Mammary epithelial cell (primary cell): ENCODE measurements around the gene APOC3.

Experiments used
- CTCF ChIP-seq, 2 donors: IDR thresholded peaks in 1 of 2; conservative IDR thresholded peaks in 1 of 2; 2 replicates each; pipeline ENCODE4 v1.5.1; 2011 to 2012; ENCODE audit warnings: inconsistent platforms in 2 of 2, low read length in 2 of 2, mild to moderate bottlenecking in 2 of 2, control low read depth in 1 of 2, low read depth in 1 of 2; ENCODE audit not compliant: insufficient read depth in 1 of 2; ENCODE audit errors: extremely low read depth in 1 of 2
- EZH2 ChIP-seq: IDR thresholded peaks from 2 replicates; pipeline ENCODE4 v1.6.1; 2012; ENCODE audit warnings: low read length, inconsistent platforms, borderline replicate concordance

DNA sequence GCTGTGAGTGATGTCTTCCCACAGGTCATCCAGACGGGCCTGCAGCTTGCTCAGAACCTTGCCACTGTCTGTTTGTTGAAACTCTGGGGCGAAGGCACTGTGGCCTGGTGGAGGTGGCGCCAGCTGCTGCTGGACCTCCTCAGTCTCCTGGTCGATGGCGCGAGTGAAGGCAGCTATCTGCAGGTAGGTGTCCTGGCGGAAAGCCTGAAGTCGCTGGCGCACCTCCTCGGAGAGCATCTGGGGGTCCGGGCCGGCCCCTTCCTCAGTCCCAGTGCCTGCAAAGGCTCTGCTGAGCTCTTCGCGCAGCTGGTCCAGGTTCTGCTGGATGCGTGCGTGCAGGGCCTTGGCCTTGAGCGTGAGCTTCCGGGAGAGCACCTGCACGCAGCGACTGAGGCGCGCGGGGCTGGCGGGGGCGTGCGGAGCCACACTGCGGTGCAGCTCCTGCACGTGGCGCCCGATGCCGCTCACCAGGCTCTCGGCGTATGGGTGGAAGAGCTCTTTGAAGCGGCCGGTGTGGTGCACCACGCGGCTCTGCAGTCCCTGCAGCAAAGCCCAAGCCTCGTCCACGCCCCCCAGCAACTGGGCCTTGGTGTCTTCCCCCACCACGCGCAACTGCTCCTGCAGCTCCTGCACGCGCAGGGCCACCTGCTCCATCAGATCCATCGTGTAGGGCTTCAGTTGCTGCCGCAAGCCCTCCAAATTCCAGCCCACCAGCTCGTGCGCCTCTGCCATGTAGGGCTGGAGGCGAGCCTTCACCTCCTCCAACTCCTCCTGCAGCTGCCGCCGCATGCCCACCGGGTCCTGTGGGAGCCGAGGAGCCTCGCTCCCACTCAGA is 39.3 kb upstream of the APOC3 start:
- TF ChIP-seq CTCF (conservative IDR thresholded peaks at IDR 0.05 in 1 of 2, IDR thresholded peaks at IDR 0.05 in 1 of 2; ENCODE audit: extremely low read depth in 1 of 2, insufficient read depth in 1 of 2, low read depth in 1 of 2, low read length in 2 of 2) (no peak), EZH2 (no peak)
